Neural cell (in vitro differentiated cells): ENCODE measurements around the gene ATP5F1D. TPM values are rescaled to one million over a fixed set of nuclear protein-coding genes. Genes with fewer than 3 reads are reported as not detected.

Source experiments
- H2AFZ ChIP-seq: fragments of 200-600, 300-800 bp; sonication (generic), shearing (Covaris generic); 2 replicates; pipeline ENCODE4 v1.6.0; 2014; ENCODE audit warnings: low read depth, mild to moderate bottlenecking, antibody characterized with exemption, low read length, moderate library complexity
- H3F3A ChIP-seq: fragments of 200-600 bp; shearing (Covaris generic); 2 replicates; pipeline ENCODE4 v1.6.1; 2016; ENCODE audit warnings: mild to moderate bottlenecking, moderate library complexity, mixed read lengths, antibody characterized with exemption, low read length; ENCODE audit not compliant: insufficient read depth, poor library complexity, severe bottlenecking
- H3K27ac ChIP-seq: fragments of 200-600, 300-800 bp; sonication (generic), shearing (Covaris generic); 2 replicates; pipeline ENCODE4 v1.5.1; 2014; ENCODE audit warnings: mild to moderate bottlenecking, low read length, moderate library complexity
- H3K27me3 ChIP-seq: fragments of 300-800, 200-600 bp; sonication (generic), shearing (Covaris generic); 2 replicates; pipeline ENCODE4 v1.6.0; 2014; ENCODE audit warnings: mild to moderate bottlenecking, low read depth, low read length, moderate library complexity; ENCODE audit not compliant: insufficient read depth
- H3K36me3 ChIP-seq: fragments of 300-800, 200-600 bp; sonication (generic), shearing (Covaris generic); 2 replicates; pipeline ENCODE4 v1.5.1; 2014; ENCODE audit warnings: mild to moderate bottlenecking, antibody characterized with exemption, low read length, moderate library complexity; ENCODE audit not compliant: insufficient read depth
- H3K4me2 ChIP-seq: fragments of 300-800, 200-600 bp; sonication (generic), shearing (Covaris generic); 2 replicates; pipeline ENCODE4 v1.6.0; 2014; ENCODE audit warnings: mild to moderate bottlenecking, low read length
- H3K4me3 ChIP-seq: fragments of 300-800, 200-600 bp; sonication (generic), shearing (Covaris generic); 2 replicates; pipeline ENCODE4 v1.5.1; 2014; ENCODE audit warnings: mild to moderate bottlenecking, low read length, moderate library complexity
- H3K79me2 ChIP-seq: fragments of 200-600 bp; shearing (Covaris generic); replicated peaks from 2 replicates; pipeline ENCODE4 v1.6.0; 2014; ENCODE audit warnings: mild to moderate bottlenecking, low read length, moderate library complexity; ENCODE audit not compliant: insufficient read depth
- H3K9ac ChIP-seq: fragments of 300-800, 200-600 bp; sonication (generic), shearing (Covaris generic); 2 replicates; pipeline ENCODE4 v1.6.1; 2016; ENCODE audit warnings: mild to moderate bottlenecking, low read length, mixed read lengths
- H3K9me2 ChIP-seq: fragments of 200-600 bp; shearing (Covaris generic); 2 replicates; pipeline ENCODE4 v1.6.1; 2016; ENCODE audit warnings: mild to moderate bottlenecking, low read length, mixed read lengths; ENCODE audit not compliant: insufficient read depth
- H3K9me3 ChIP-seq: fragments of 200-600, 300-800 bp; sonication (generic), shearing (Covaris generic); 2 replicates; pipeline ENCODE4 v1.6.1; 2016; ENCODE audit warnings: mild to moderate bottlenecking, mixed run types, low read length, moderate library complexity, mixed read lengths
- H4K20me1 ChIP-seq: fragments of 200-600 bp; shearing (Covaris generic); 2 replicates; pipeline ENCODE4 v1.6.1; 2016; ENCODE audit warnings: mild to moderate bottlenecking, mixed run types; ENCODE audit not compliant: insufficient read depth
- CTCF ChIP-seq: fragments of 450-650 bp; IDR thresholded peaks from 2 replicates; pipeline ENCODE4 v1.5.1; 2014; ENCODE audit warnings: antibody characterized with exemption, mild to moderate bottlenecking, moderate library complexity; ENCODE audit not compliant: poor library complexity, severe bottlenecking
- EP300 ChIP-seq: fragments of 450-650 bp; conservative IDR thresholded peaks from 2 replicates; pipeline ENCODE4 v1.6.1; 2014; ENCODE audit warnings: antibody characterized with exemption, mild to moderate bottlenecking, moderate library complexity; ENCODE audit not compliant: poor library complexity, severe bottlenecking
- EZH2 ChIP-seq: fragments of 200-600, 300-800 bp; shearing (Covaris generic), sonication (generic); IDR thresholded peaks from 2 replicates; pipeline ENCODE4 v1.6.1; 2014; ENCODE audit warnings: antibody characterized with exemption, low read length, borderline replicate concordance, mild to moderate bottlenecking; ENCODE audit not compliant: insufficient read depth, poor library complexity, severe bottlenecking
- MXI1 ChIP-seq: fragments of 450-650 bp; conservative IDR thresholded peaks from 2 replicates; pipeline ENCODE4 v1.6.1; 2014; ENCODE audit warnings: antibody characterized with exemption, mild to moderate bottlenecking; ENCODE audit not compliant: poor library complexity, severe bottlenecking
- POLR2AphosphoS5 ChIP-seq: IDR thresholded peaks from 2 replicates; pipeline ENCODE4 v1.6.1; 2012
- RAD21 ChIP-seq: fragments of 450-650 bp; conservative IDR thresholded peaks from 2 replicates; pipeline ENCODE4 v1.6.1; 2014; ENCODE audit warnings: antibody characterized with exemption, mild to moderate bottlenecking, moderate library complexity
- REST ChIP-seq: IDR thresholded peaks from 2 replicates; pipeline ENCODE4 v1.6.1; 2012; ENCODE audit warnings: borderline replicate concordance
- SMC3 ChIP-seq: fragments of 450-650 bp; conservative IDR thresholded peaks from 2 replicates; pipeline ENCODE4 v1.6.1; 2014; ENCODE audit warnings: antibody characterized with exemption, mild to moderate bottlenecking, moderate library complexity; ENCODE audit not compliant: poor library complexity
- TAF1 ChIP-seq: IDR thresholded peaks from 2 replicates; pipeline ENCODE4 v1.6.1; 2012; ENCODE audit warnings: low read depth
- polyA plus RNA-seq: library from polyadenylated mRNA; depleted of rRNA; stranded (reverse); fragments of >200 nt; gene quantifications from 2 replicates; pipeline ENCODE4 v1.2.3, GENCODE V29; 2014

ATP5F1D gene
- polyA plus RNA-seq, 1 donor from 2014 or later = 47.8 TPM

- TF ChIP-seq CTCF = no peak
- no peak for TF ChIP-seq MXI1
- no peak for TF ChIP-seq RAD21
- no peak for TF ChIP-seq EP300
- TF ChIP-seq EZH2 = no peak
- no peak for TF ChIP-seq SMC3
- no peak for TF ChIP-seq TAF1
- TF ChIP-seq POLR2AphosphoS5 = no peak
- no peak for TF ChIP-seq REST
- Histone ChIP-seq H2AFZ (no peak overlapping the region), H3K9me2 (no peaks in the 10 kb centered on the region), H3K9me3 (no peaks in the 10 kb centered on the region), H3F3A (no peaks in the 10 kb centered on the region), H3K4me2 (no peak overlapping the region), H3K27ac (peak overlapping the region; percentile 51), H3K27me3 (no peaks in the 10 kb centered on the region), H4K20me1 (peaks cover 4% of the 10 kb centered on the region), H3K4me3 (peak overlapping the region; percentile 43), H3K79me2 (peaks cover 24% of the 10 kb centered on the region), H3K9ac (peak overlapping the region; percentile 47), H3K36me3 (no peaks in the 10 kb centered on the region)
These were observed 23.5 kb downstream of the ATP5F1D start for GRCh38 chr19:1264801-1265614.

GRCh38 chr19:1265615-1266128 lies 24.1 kb downstream of the ATP5F1D start:
- Histone ChIP-seq H3K9me3 (no peaks in the 10 kb centered on the region), H3F3A (no peaks in the 10 kb centered on the region), H3K27me3 (no peaks in the 10 kb centered on the region), H3K27ac (peak overlapping the region; percentile 68), H3K9ac (peak overlapping the region; percentile 90), H2AFZ (no peak overlapping the region), H3K4me3 (peak overlapping the region; percentile 71), H3K9me2 (no peaks in the 10 kb centered on the region), H3K36me3 (no peaks in the 10 kb centered on the region), H3K4me2 (peak overlapping the region; percentile 51), H3K79me2 (peaks cover 25% of the 10 kb centered on the region), H4K20me1 (peaks cover 11% of the 10 kb centered on the region)
- no peak for TF ChIP-seq EZH2
- TF ChIP-seq POLR2AphosphoS5 = no peak
- TF ChIP-seq TAF1 = no peak
- no peak for TF ChIP-seq REST
- TF ChIP-seq EP300 = no peak
- TF ChIP-seq RAD21 = no peak
- no peak for TF ChIP-seq CTCF
- no peak for TF ChIP-seq SMC3
- no peak for TF ChIP-seq MXI1
